Measurements from ENCODE around the gene NLRP11.
"Not testable (repeated sequence)": the region's sequence is repeated elsewhere in the genome, so short reads cannot be mapped to it uniquely, and the experiment has no call there.

Gene NLRP11

GRCh38 chr19:55777528-55777927, 54.3 kb downstream of the NLRP11 start:
- DNase-seq (ENCODE audit: low spot score) = no peak

GRCh38 chr19:55769632-55770031, 62.2 kb downstream of the NLRP11 start:
- not testable (repeated sequence) for DNase-seq (ENCODE audit: low spot score)

GRCh38 chr19:55768818-55769217, 63.0 kb downstream of the NLRP11 start, which contains the start of gene RFPL4AL1:
Gene RFPL4AL1, plus strand, starts transcription at chr19:55769118. Its CDS starts 2,687 bp downstream, at chr19:55771805.
- not testable (repeated sequence) for DNase-seq (ENCODE audit: low spot score)

- no peak for DNase-seq (ENCODE audit: low spot score)
Observed at GRCh38 chr19:55766466-55766865, 65.3 kb downstream of the NLRP11 start.

- DNase-seq (ENCODE audit: low spot score) = not testable (repeated sequence)
Observed at GRCh38 chr19:55758797-55759196, 73.0 kb downstream of the NLRP11 start, which contains the start of gene RFPL4A. Gene RFPL4A, plus strand, starts transcription at chr19:55759097. Its CDS starts 2,704 bp downstream, at chr19:55761801.

GRCh38 chr19:55756808-55757207, 75.0 kb downstream of the NLRP11 start:
- DNase-seq (ENCODE audit: low spot score) = not testable (repeated sequence)

- no peak for DNase-seq (ENCODE audit: low spot score)
Observed at GRCh38 chr19:55753401-55753800, 78.4 kb downstream of the NLRP11 start.

GRCh38 chr19:55750715-55751114, 81.1 kb downstream of the NLRP11 start:
- DNase-seq (ENCODE audit: low spot score) = no peak

GRCh38 chr19:55738302-55738701, 93.5 kb downstream of the NLRP11 start, which contains the start of gene NLRP9:
Gene NLRP9, minus strand, starts transcription at chr19:55738402. Its CDS starts 28 bp downstream, at chr19:55738374.
- no peak for DNase-seq (ENCODE audit: low spot score)
